HCT116 (cell line): ENCODE data around the gene SYCE3. TPM values are rescaled to one million over a fixed set of nuclear protein-coding genes. Genes with fewer than 3 reads are reported as not detected.

Experiments used
- ATAC-seq: fragments of 200-7000 bp; cut with Tn5 transposase; 2 replicates; pipeline ENCODE4 v1.9.1; 2020; ENCODE audit warnings: mild to moderate bottlenecking, moderate library complexity
- BruUV-seq: library from RNA; stranded (reverse); fragments of 400-500 nt; replicated peaks from 2 replicates; lab custom pipeline; 2021; lab: Mats Ljungman, UMichigan
- CTCF ChIA-PET: fragments of 300-600 bp; sonication (Branson Sonifier 250); formaldehyde crosslinking; loops from one replicate; lab custom pipeline; 2021; ENCODE audit warnings: antibody characterized with exemption; lab: Charles Lee
- POLR2A ChIA-PET: fragments of 300-600, 350-600 bp; sonication (Branson Sonifier 250); formaldehyde crosslinking; loops from one replicate; lab custom pipeline; 2021; ENCODE audit warnings: antibody characterized with exemption; lab: Charles Lee
- RAD21 ChIA-PET, 2 experiments: fragments of 300-600 bp; sonication (Branson Sonifier 250); formaldehyde crosslinking; loops; one replicate each; lab custom pipeline; 2023; ENCODE audit warnings: low total read pairs in 2 of 2; ENCODE audit not compliant: uncharacterized antibody in 2 of 2, unreplicated experiment in 2 of 2, low non-redundant PET in 1 of 2; lab: Charles Lee
- DNase-seq: peaks from one replicate; pipeline ENCODE4 v3.0.0-alpha.2; 2010; ENCODE audit warnings: low read depth, low spot score
- H2AFZ ChIP-seq: fragments of 200-600 bp; shearing (Covaris generic), sonication (generic); 2 replicates; pipeline ENCODE4 v1.6.1; 2017; ENCODE audit warnings: low read depth, mixed run types, mixed read lengths, antibody characterized with exemption, low read length; ENCODE audit not compliant: poor library complexity, severe bottlenecking
- H3K27ac ChIP-seq: 2 replicates; pipeline ENCODE4 v1.5.1; 2012; ENCODE audit warnings: low read depth, low read length
- H3K27me3 ChIP-seq: fragments of 200-600 bp; sonication (generic); 2 replicates; pipeline ENCODE4 v1.6.1; 2016; ENCODE audit warnings: mixed run types, low read length, mixed read lengths; ENCODE audit not compliant: insufficient read depth
- H3K36me3 ChIP-seq, 2 experiments: fragments of 200-500 bp in 1 of 2; fragments of 200-600 bp in 1 of 2; sonication (Bioruptor generic) in 1 of 2; sonication (generic) in 1 of 2; 2 replicates each; pipeline versions ENCODE4 v1.5.1 to v1.6.1; 2014 to 2016; ENCODE audit warnings: low read length in 2 of 2, inconsistent platforms in 1 of 2, mixed read lengths in 1 of 2, mixed run types in 1 of 2; ENCODE audit not compliant: insufficient read depth in 2 of 2, control insufficient read depth in 1 of 2
- H3K4me1 ChIP-seq, 2 experiments: fragments of 200-600 bp in 1 of 2; sonication (generic) in 1 of 2; 2 replicates each; pipeline versions ENCODE4 v1.5.1 to v1.6.1; 2012 to 2017; ENCODE audit warnings: low read length in 2 of 2, inconsistent platforms in 1 of 2, mild to moderate bottlenecking in 1 of 2, mixed read lengths in 1 of 2, mixed run types in 1 of 2, moderate library complexity in 1 of 2; ENCODE audit not compliant: insufficient read depth in 2 of 2, control insufficient read depth in 1 of 2
- H3K4me2 ChIP-seq: fragments of 200-600 bp; sonication (generic); 2 replicates; pipeline ENCODE4 v1.6.1; 2017; ENCODE audit warnings: mixed run types, low read length, mixed read lengths
- H3K4me3 ChIP-seq, 2 experiments: fragments of 200-600 bp in 1 of 2; sonication (generic) in 1 of 2; replicated peaks in 1 of 2; 2 replicates each; pipeline ENCODE4 v1.5.1; 2011 to 2016; ENCODE audit warnings: low read length in 2 of 2, control low read depth in 1 of 2, low read depth in 1 of 2, mild to moderate bottlenecking in 1 of 2, mixed read lengths in 1 of 2, mixed run types in 1 of 2
- H3K79me2 ChIP-seq: fragments of 200-600 bp; sonication (generic); 2 replicates; pipeline ENCODE4 v1.6.1; 2017; ENCODE audit warnings: mild to moderate bottlenecking, mixed run types, low read length, moderate library complexity, mixed read lengths; ENCODE audit not compliant: insufficient read depth
- H3K9ac ChIP-seq: fragments of 200-600 bp; sonication (generic); 2 replicates; pipeline ENCODE4 v1.6.1; 2016; ENCODE audit warnings: low read length, mixed read lengths
- H3K9me2 ChIP-seq: fragments of 200-600 bp; sonication (generic), shearing (Covaris generic); 2 replicates; pipeline ENCODE4 v1.6.1; 2017; ENCODE audit warnings: mixed run types, mild to moderate bottlenecking, moderate library complexity; ENCODE audit not compliant: insufficient read depth
- H3K9me3 ChIP-seq, 2 experiments: fragments of 200-500 bp in 1 of 2; fragments of 200-600 bp in 1 of 2; sonication (Bioruptor generic) in 1 of 2; sonication (generic) in 1 of 2; 2 replicates each; pipeline ENCODE4 v1.6.1; 2014 to 2017; ENCODE audit warnings: low read length in 2 of 2, mixed read lengths in 2 of 2, inconsistent platforms in 1 of 2, low read depth in 1 of 2, mild to moderate bottlenecking in 1 of 2, mixed run types in 1 of 2, moderate library complexity in 1 of 2; ENCODE audit not compliant: control insufficient read depth in 1 of 2, insufficient read depth in 1 of 2
- H4K20me1 ChIP-seq: fragments of 200-600 bp; sonication (generic), shearing (Covaris generic); 2 replicates; pipeline ENCODE4 v1.6.1; 2017; ENCODE audit warnings: mixed run types, mild to moderate bottlenecking, moderate library complexity; ENCODE audit not compliant: insufficient read depth
- ATF3 ChIP-seq: IDR thresholded peaks from 2 replicates; pipeline ENCODE4 v1.6.1; 2012
- CBX3 ChIP-seq: IDR thresholded peaks from 2 replicates; pipeline ENCODE4 v1.6.1; 2012; ENCODE audit warnings: low read depth
- CEBPB ChIP-seq: IDR thresholded peaks from 2 replicates; pipeline ENCODE4 v1.6.1; 2012; ENCODE audit warnings: low read depth
- EGR1 ChIP-seq: IDR thresholded peaks from 2 replicates; pipeline ENCODE4 v1.6.1; 2012; ENCODE audit warnings: low read depth
- ELF1 ChIP-seq: IDR thresholded peaks from 2 replicates; pipeline ENCODE4 v1.6.1; 2012; ENCODE audit warnings: low read depth, borderline replicate concordance
- EZH2phosphoT487 ChIP-seq: fragments of 200-600 bp; IDR thresholded peaks from 2 replicates; pipeline ENCODE4 v1.6.1; 2018; ENCODE audit warnings: antibody characterized with exemption, borderline replicate concordance
- FOSL1 ChIP-seq: IDR thresholded peaks from 2 replicates; pipeline ENCODE4 v1.6.1; 2012; ENCODE audit warnings: low read depth
- JUND ChIP-seq: IDR thresholded peaks from 2 replicates; pipeline ENCODE4 v1.6.1; 2012
- MAX ChIP-seq: IDR thresholded peaks from 2 replicates; pipeline ENCODE4 v1.6.1; 2012
- POLR2A ChIP-seq: IDR thresholded peaks from 2 replicates; pipeline ENCODE4 v1.7.0; 2011; ENCODE audit warnings: borderline replicate concordance; ENCODE audit not compliant: insufficient read depth, insufficient read length; ENCODE audit errors: extremely low read depth
- POLR2AphosphoS5 ChIP-seq: IDR thresholded peaks from 2 replicates; pipeline ENCODE4 v1.6.1; 2011; ENCODE audit warnings: mild to moderate bottlenecking, low read depth, low read length, moderate library complexity
- REST ChIP-seq: IDR thresholded peaks from 2 replicates; pipeline ENCODE4 v1.6.1; 2012; ENCODE audit warnings: low read depth
- SIN3A ChIP-seq: IDR thresholded peaks from 2 replicates; pipeline ENCODE4 v1.6.1; 2012; ENCODE audit warnings: low read depth
- SP1 ChIP-seq: IDR thresholded peaks from 2 replicates; pipeline ENCODE4 v1.6.1; 2012; ENCODE audit warnings: low read depth
- TCF7L2 ChIP-seq: IDR thresholded peaks from 2 replicates; pipeline ENCODE4 v1.7.0; 2011; ENCODE audit warnings: borderline replicate concordance, inconsistent platforms; ENCODE audit not compliant: insufficient read depth, insufficient read length; ENCODE audit errors: extremely low read depth
- ZFX ChIP-seq: fragments of 450-650 bp; IDR thresholded peaks from 2 replicates; pipeline ENCODE4 v1.6.1; 2017
- ZNF274 ChIP-seq: fragments of 200-500 bp; sonication (Bioruptor generic); IDR thresholded peaks from 2 replicates; pipeline ENCODE4 v1.6.1; 2014; ENCODE audit warnings: mild to moderate bottlenecking, low read depth, low read length, inconsistent platforms
- intact Hi-C: fragments of 100-400 bp; cut with micrococcal nuclease; formaldehyde crosslinking; loops from 2 replicates; pipeline ENCODE4 v1.10.0; 2022
- total RNA-seq: library from RNA; stranded (reverse); gene quantifications from one replicate; pipeline ENCODE4 v1.2.1, GENCODE V29; 2021; ENCODE audit not compliant: unreplicated experiment
- TF ChIP-seq, protein P1 (sequence below), 3 experiments: fragments of 200-600 bp in 1 of 3; sonication (generic) in 1 of 3; IDR thresholded peaks in 2 of 3; conservative IDR thresholded peaks in 1 of 3; 2 replicates each; pipeline ENCODE4 v1.5.1; 2012 to 2017; ENCODE audit warnings: low read depth in 2 of 3, low read length in 2 of 3, antibody characterized with exemption in 1 of 3, borderline replicate concordance in 1 of 3, control low read depth in 1 of 3, mild to moderate bottlenecking in 1 of 3, mixed read lengths in 1 of 3, mixed run types in 1 of 3, moderate library complexity in 1 of 3; ENCODE audit not compliant: insufficient read depth in 1 of 3

SYCE3 gene
- total RNA-seq, 1 experiment from 2014 or later: not detected

GRCh38 chr22:50525104-50525857, 37.4 kb downstream of the SYCE3 start, which contains the start of gene SCO2:
Gene SCO2 (minus strand): TSS chr22:50525598. CDS start chr22:50524411, 1,187 bp downstream.
- Histone ChIP-seq H3K36me3 (peaks cover 0 to 11% of the 10 kb centered on the region in 2 experiments; a peak in 2 of 4 replicates), H3K4me1 (peaks cover 13 to 61% of the 10 kb centered on the region in 2 experiments; a peak in 3 of 4 replicates), H3K4me3 (peak within 1 kb of the TSS; percentile 78 to 85), H2AFZ (no peak within 1 kb of the TSS), H3K9me3 (no peaks in the 10 kb centered on the region), H3K27ac (peak within 1 kb of the TSS; percentile 100), H3K27me3 (no peaks in the 10 kb centered on the region), H3K4me2 (peak within 1 kb of the TSS; percentile 99), H3K9ac (peak within 1 kb of the TSS; percentile 93), H3K79me2 (peaks cover 30% of the 10 kb centered on the region), H3K9me2 (no peaks in the 10 kb centered on the region), H4K20me1 (no peaks in the 10 kb centered on the region)
- ChIA-PET CTCF (interaction anchor here (0.7 to 1.7 kb wide), 19 partner anchors 11 to 376 kb away, joined by 3 to 21 read pairs (median 5); partner anchors contain the start of genes ARSA, HDAC10, KLHDC7B and LMF2), POLR2A (interaction anchor here (0.8 to 2.1 kb wide), 7 partner anchors 11 to 95 kb away, joined by 3 to 20 read pairs (median 5); partner anchors contain the start of genes CHKB, LMF2, NCAPH2 and SYCE3), RAD21 (interaction anchor here (0.8 to 2.2 kb wide), 4 partner anchors 17 to 125 kb away, joined by 4 to 8 read pairs (median 6); partner anchors contain the start of genes LMF2 (in 2 of the 2), NCAPH2 (in 1 of the 2) and SYCE3 (in 1 of the 2))
- TSS peak; percentile 29 for BruUV-seq
- ATAC-seq (peak; percentile 57), DNase-seq (peak; percentile 93)
- intact Hi-C loops: loop anchor here (1.0 kb wide), 1 partner anchor 17 kb away; the partner anchor contains the start of gene NCAPH2
- TF ChIP-seq ATF3: no peak
- TF ChIP-seq SP1: no peak
- TF ChIP-seq MAX: no peak
- TF ChIP-seq SIN3A: no peak
- peak; percentile 79 for TF ChIP-seq POLR2A
- peak; percentile 76 for TF ChIP-seq POLR2AphosphoS5
- no peak for TF ChIP-seq REST
- TF ChIP-seq, protein P1, sequence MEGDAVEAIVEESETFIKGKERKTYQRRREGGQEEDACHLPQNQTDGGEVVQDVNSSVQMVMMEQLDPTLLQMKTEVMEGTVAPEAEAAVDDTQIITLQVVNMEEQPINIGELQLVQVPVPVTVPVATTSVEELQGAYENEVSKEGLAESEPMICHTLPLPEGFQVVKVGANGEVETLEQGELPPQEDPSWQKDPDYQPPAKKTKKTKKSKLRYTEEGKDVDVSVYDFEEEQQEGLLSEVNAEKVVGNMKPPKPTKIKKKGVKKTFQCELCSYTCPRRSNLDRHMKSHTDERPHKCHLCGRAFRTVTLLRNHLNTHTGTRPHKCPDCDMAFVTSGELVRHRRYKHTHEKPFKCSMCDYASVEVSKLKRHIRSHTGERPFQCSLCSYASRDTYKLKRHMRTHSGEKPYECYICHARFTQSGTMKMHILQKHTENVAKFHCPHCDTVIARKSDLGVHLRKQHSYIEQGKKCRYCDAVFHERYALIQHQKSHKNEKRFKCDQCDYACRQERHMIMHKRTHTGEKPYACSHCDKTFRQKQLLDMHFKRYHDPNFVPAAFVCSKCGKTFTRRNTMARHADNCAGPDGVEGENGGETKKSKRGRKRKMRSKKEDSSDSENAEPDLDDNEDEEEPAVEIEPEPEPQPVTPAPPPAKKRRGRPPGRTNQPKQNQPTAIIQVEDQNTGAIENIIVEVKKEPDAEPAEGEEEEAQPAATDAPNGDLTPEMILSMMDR (IDR thresholded peaks at IDR 0.05 in 2 of 3, conservative IDR thresholded peaks at IDR 0.05 in 1 of 3; ENCODE audit: borderline replicate concordance in 1 of 3, insufficient read depth in 1 of 3, low read depth in 2 of 3, low read length in 2 of 3): peak in 1 of 3 experiments; percentile 55; a peak in 4 of 6 replicates
- TF ChIP-seq EZH2phosphoT487: no peak
- peak; percentile 40; the same call in 1 of the 2 replicates for TF ChIP-seq ZFX
- peak; percentile 61 for TF ChIP-seq TCF7L2
- TF ChIP-seq CBX3: no peak
- TF ChIP-seq ELF1: no peak
- no peak for TF ChIP-seq ZNF274
- no peak for TF ChIP-seq CEBPB
- no peak for TF ChIP-seq EGR1
- TF ChIP-seq JUND: no peak
- TF ChIP-seq FOSL1: no peak
